Trophoblast cell (in vitro differentiated cells and primary cell): ENCODE data around the gene GPR132.

Experiments used
- DNase-seq, 2 donors: peaks; one replicate each; pipeline ENCODE4 v3.0.0-alpha.2; 2016
- H2AFZ ChIP-seq: 2 replicates; pipeline ENCODE4 v1.6.1; 2013; ENCODE audit warnings: low read length, moderate library complexity, mild to moderate bottlenecking; ENCODE audit not compliant: insufficient read depth, poor library complexity
- H2AK5ac ChIP-seq: 2 replicates; pipeline ENCODE4 v1.6.1; 2013; ENCODE audit warnings: mild to moderate bottlenecking, low read length
- H2BK120ac ChIP-seq: 2 replicates; pipeline ENCODE4 v1.6.1; 2013; ENCODE audit warnings: low read length, mild to moderate bottlenecking, moderate library complexity; ENCODE audit not compliant: insufficient read depth, poor library complexity
- H2BK12ac ChIP-seq: 2 replicates; pipeline ENCODE4 v1.6.1; 2013; ENCODE audit warnings: mild to moderate bottlenecking, low read length, moderate library complexity
- H2BK5ac ChIP-seq: 2 replicates; pipeline ENCODE4 v1.6.1; 2013; ENCODE audit warnings: low read length, low read depth, moderate library complexity, mild to moderate bottlenecking; ENCODE audit not compliant: poor library complexity
- H3K14ac ChIP-seq: 2 replicates; pipeline ENCODE4 v1.6.1; 2013; ENCODE audit warnings: mild to moderate bottlenecking, low read length
- H3K18ac ChIP-seq: 2 replicates; pipeline ENCODE4 v1.6.1; 2013; ENCODE audit warnings: mild to moderate bottlenecking, low read length
- H3K23ac ChIP-seq: 2 replicates; pipeline ENCODE4 v1.6.1; 2013; ENCODE audit warnings: low read length
- H3K27ac ChIP-seq: 2 replicates; pipeline ENCODE4 v1.5.1; 2013; ENCODE audit warnings: low read depth, mild to moderate bottlenecking, inconsistent platforms, low read length, moderate library complexity
- H3K27me3 ChIP-seq: 2 replicates; pipeline ENCODE4 v1.6.1; 2013; ENCODE audit warnings: inconsistent platforms, mild to moderate bottlenecking, low read length, moderate library complexity; ENCODE audit not compliant: insufficient read depth
- H3K36me3 ChIP-seq, 2 experiments: 1 replicate in 1 of 2; 2 replicates in 1 of 2; pipeline ENCODE4 v1.6.1; 2013; ENCODE audit warnings: low read length in 2 of 2, mild to moderate bottlenecking in 2 of 2, moderate library complexity in 1 of 2; ENCODE audit not compliant: insufficient read depth in 2 of 2, control insufficient read depth in 1 of 2
- H3K4ac ChIP-seq: 2 replicates; pipeline ENCODE4 v1.6.1; 2013; ENCODE audit warnings: low read depth, mild to moderate bottlenecking, low read length, moderate library complexity
- H3K4me1 ChIP-seq, 2 experiments: 1 replicate in 1 of 2; 2 replicates in 1 of 2; pipeline ENCODE4 v1.6.1; 2013; ENCODE audit warnings: low read length in 2 of 2, mild to moderate bottlenecking in 2 of 2, moderate library complexity in 1 of 2; ENCODE audit not compliant: insufficient read depth in 2 of 2, control insufficient read depth in 1 of 2
- H3K4me2 ChIP-seq: 2 replicates; pipeline ENCODE4 v1.6.1; 2013; ENCODE audit warnings: inconsistent platforms, mild to moderate bottlenecking, low read length, moderate library complexity
- H3K4me3 ChIP-seq: 2 replicates; pipeline ENCODE4 v1.5.1; 2013; ENCODE audit warnings: mild to moderate bottlenecking, low read depth, low read length, inconsistent platforms
- H3K79me1 ChIP-seq: one replicate; pipeline ENCODE4 v1.6.1; 2013; ENCODE audit warnings: low read length
- H3K79me2 ChIP-seq: 2 replicates; pipeline ENCODE4 v1.6.1; 2013; ENCODE audit warnings: low read length, mild to moderate bottlenecking; ENCODE audit not compliant: control insufficient read depth, insufficient read depth, poor library complexity
- H3K9ac ChIP-seq: 2 replicates; pipeline ENCODE4 v1.6.1; 2013; ENCODE audit warnings: mild to moderate bottlenecking, low read length
- H3K9me3 ChIP-seq: 2 replicates; pipeline ENCODE4 v1.6.1; 2013; ENCODE audit warnings: low read depth, mild to moderate bottlenecking, control low read depth, inconsistent platforms, low read length; ENCODE audit not compliant: insufficient read depth
- H4K12ac ChIP-seq: 2 replicates; pipeline ENCODE4 v1.6.1; 2013; ENCODE audit warnings: low read depth, mild to moderate bottlenecking, low read length, moderate library complexity
- H4K8ac ChIP-seq: 2 replicates; pipeline ENCODE4 v1.6.1; 2013; ENCODE audit warnings: low read depth, mild to moderate bottlenecking, low read length, moderate library complexity
- H4K91ac ChIP-seq: one replicate; pipeline ENCODE4 v1.6.1; 2013; ENCODE audit warnings: low read depth, mild to moderate bottlenecking, low read length, moderate library complexity
- WGBS: extraction: QIAGEN DNeasy Blood & Tissue Kit; methylation state at CpG from one replicate; pipeline ENCODE4 v1.1.7; 2013; ENCODE audit warnings: missing lambda C conversion rate; ENCODE audit not compliant: insufficient read length, insufficient coverage; ENCODE audit errors: extremely low coverage; 5-methylcytosine and 5-hydroxymethylcytosine counted together

Gene GPR132

GRCh38 chr14:105093038-105093430, 27.8 kb upstream of the GPR132 start:
- no CpG with 5 or more reads among the region's 46 CpGs for WGBS
- DNase-seq, result peak; percentile 35 to 72

GRCh38 chr14:105092171-105093037, 27.2 kb upstream of the GPR132 start:
- Histone ChIP-seq H3K27me3 (no peaks in the 10 kb centered on the region), H3K27ac (peak overlapping the region; percentile 4), H2BK12ac (peak overlapping the region; percentile 43), H3K9me3 (peaks cover under 1% of the 10 kb centered on the region), H3K4me3 (peak overlapping the region; percentile 73), H2BK120ac (peak overlapping the region; percentile 50), H2AK5ac (peak overlapping the region; percentile 31), H4K12ac (peak overlapping the region; percentile 37), H2BK5ac (peak overlapping the region; percentile 29), H3K4me2 (peak overlapping the region; percentile 91), H3K4me1 (peaks cover 40 to 52% of the 10 kb centered on the region in 2 experiments), H3K4ac (peak overlapping the region; percentile 36), H3K23ac (no peak overlapping the region), H3K36me3 (no peaks in the 10 kb centered on the region), H3K79me2 (peaks cover 3% of the 10 kb centered on the region), H3K14ac (peak overlapping the region; percentile 66), H4K8ac (peak overlapping the region; percentile 51), H4K91ac (peak overlapping the region; percentile 96), H3K79me1 (peaks cover 22% of the 10 kb centered on the region), H3K18ac (peak overlapping the region; percentile 61), H2AFZ (peak overlapping the region; percentile 38), H3K9ac (no peak overlapping the region)
- no CpG with 5 or more reads among the region's 25 CpGs for WGBS
- peak; percentile 32 to 59 for DNase-seq

More at GRCh38 chr14:105093038-105093430, 27.8 kb upstream of the GPR132 start:
- peak overlapping the region; percentile 36 for H3K4ac ChIP-seq
- peak overlapping the region; percentile 91 for H3K4me2 ChIP-seq
- peak overlapping the region; percentile 51 for H4K8ac ChIP-seq
- no peak overlapping the region for H3K23ac ChIP-seq
- peak overlapping the region; percentile 37 for H4K12ac ChIP-seq
- peak overlapping the region; percentile 66 for H3K14ac ChIP-seq
- peaks cover 34 to 46% of the 10 kb centered on the region in 2 experiments for H3K4me1 ChIP-seq
- H2BK5ac ChIP-seq, result peak overlapping the region; percentile 29
- H3K18ac ChIP-seq, result peak overlapping the region; percentile 61
- peak overlapping the region; percentile 50 for H2BK120ac ChIP-seq
- H3K4me3 ChIP-seq, result peak overlapping the region; percentile 73
- no peak overlapping the region for H3K9ac ChIP-seq
- no peaks in the 10 kb centered on the region for H3K36me3 ChIP-seq
- H2AK5ac ChIP-seq, result peak overlapping the region; percentile 31
- H2BK12ac ChIP-seq, result peak overlapping the region; percentile 43
- H2AFZ ChIP-seq, result peak overlapping the region; percentile 19
- no peak overlapping the region for H3K27ac ChIP-seq
- no peaks in the 10 kb centered on the region for H3K27me3 ChIP-seq
- peak overlapping the region; percentile 96 for H4K91ac ChIP-seq
- H3K9me3 ChIP-seq, result peaks cover 6% of the 10 kb centered on the region
- H3K79me1 ChIP-seq, result peaks cover 16% of the 10 kb centered on the region
- peaks cover 3% of the 10 kb centered on the region for H3K79me2 ChIP-seq

- Histone ChIP-seq H2BK5ac (no peak overlapping the region), H2AK5ac (peak overlapping the region; percentile 21), H3K4me2 (no peak overlapping the region), H3K4me1 (peaks cover 40 to 55% of the 10 kb centered on the region in 2 experiments), H3K79me1 (peaks cover 26% of the 10 kb centered on the region), H3K9ac (peak overlapping the region; percentile 16), H4K8ac (no peak overlapping the region), H3K18ac (no peak overlapping the region), H3K23ac (no peak overlapping the region), H2AFZ (no peak overlapping the region), H3K79me2 (peaks cover 3% of the 10 kb centered on the region), H3K27ac (no peak overlapping the region), H2BK120ac (no peak overlapping the region), H3K9me3 (no peaks in the 10 kb centered on the region), H3K4me3 (no peak overlapping the region), H2BK12ac (peak overlapping the region; percentile 9), H3K36me3 (no peaks in the 10 kb centered on the region), H4K12ac (no peak overlapping the region), H3K14ac (no peak overlapping the region), H3K27me3 (no peaks in the 10 kb centered on the region), H3K4ac (no peak overlapping the region), H4K91ac (peak overlapping the region; percentile 96)
- DNase-seq, result peak; percentile 25 to 41
- WGBS, result no CpG with 5 or more reads among the region's 19 CpGs
Measured at GRCh38 chr14:105091517-105092170, 26.4 kb upstream of the GPR132 start.

- H2BK5ac ChIP-seq, result no peak overlapping the region
- no peaks in the 10 kb centered on the region for H3K9me3 ChIP-seq
- no peak overlapping the region for H4K8ac ChIP-seq
- H3K36me3 ChIP-seq, result no peaks in the 10 kb centered on the region
- no peak overlapping the region for H4K91ac ChIP-seq
- no peak overlapping the region for H3K23ac ChIP-seq
- no peak overlapping the region for H4K12ac ChIP-seq
- H3K27ac ChIP-seq, result no peak overlapping the region
- peaks cover 3% of the 10 kb centered on the region for H3K79me2 ChIP-seq
- H3K4me2 ChIP-seq, result no peak overlapping the region
- H3K4ac ChIP-seq, result no peak overlapping the region
- no peak for DNase-seq
- H3K14ac ChIP-seq, result no peak overlapping the region
- H3K27me3 ChIP-seq, result no peaks in the 10 kb centered on the region
- no peak overlapping the region for H3K4me3 ChIP-seq
- H3K18ac ChIP-seq, result no peak overlapping the region
- no peak overlapping the region for H2AK5ac ChIP-seq
- H2AFZ ChIP-seq, result no peak overlapping the region
- peaks cover 27% of the 10 kb centered on the region for H3K79me1 ChIP-seq
- no peak overlapping the region for H2BK12ac ChIP-seq
- WGBS, result no CpG with 5 or more reads among the region's 9 CpGs
- peaks cover 44 to 57% of the 10 kb centered on the region in 2 experiments for H3K4me1 ChIP-seq
- H3K9ac ChIP-seq, result no peak overlapping the region
- H2BK120ac ChIP-seq, result no peak overlapping the region
Measured at GRCh38 chr14:105091054-105091516, 25.9 kb upstream of the GPR132 start.
